ENCODE results near the gene EML6. TPM values are rescaled to one million over a fixed set of nuclear protein-coding genes. Genes with fewer than 3 reads are reported as not detected.

EML6 gene
- total RNA-seq, 1 experiment from 2014 or later = 15.7 TPM

DNA sequence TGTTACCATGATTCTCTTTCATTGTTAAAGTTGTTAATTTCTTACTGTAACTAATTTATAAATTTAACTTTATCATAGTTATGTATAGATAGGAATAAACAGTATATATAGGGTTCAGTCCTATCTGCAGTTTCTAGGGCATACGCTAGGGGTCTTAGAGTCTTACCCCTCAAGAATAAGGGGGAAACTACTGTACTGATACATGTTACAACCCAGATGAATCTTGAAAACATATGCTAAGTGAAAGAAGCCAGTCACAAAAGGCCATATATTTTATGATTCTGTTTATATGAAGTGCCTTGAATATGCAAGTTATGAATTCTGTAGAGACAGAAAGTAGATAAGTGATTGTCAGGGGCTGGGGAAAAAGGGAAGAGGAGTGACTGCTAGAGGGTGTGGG lies 274.4 kb downstream of the EML6 start:
- TF ChIP-seq EZH2phosphoT487 (IDR thresholded peaks at IDR 0.05; ENCODE audit: borderline replicate concordance, low read length) (no peak), EZH2 (IDR thresholded peaks at IDR 0.05; ENCODE audit: low read length, unreplicated experiment) (no peak)
- TF ChIP-seq, protein P1, sequence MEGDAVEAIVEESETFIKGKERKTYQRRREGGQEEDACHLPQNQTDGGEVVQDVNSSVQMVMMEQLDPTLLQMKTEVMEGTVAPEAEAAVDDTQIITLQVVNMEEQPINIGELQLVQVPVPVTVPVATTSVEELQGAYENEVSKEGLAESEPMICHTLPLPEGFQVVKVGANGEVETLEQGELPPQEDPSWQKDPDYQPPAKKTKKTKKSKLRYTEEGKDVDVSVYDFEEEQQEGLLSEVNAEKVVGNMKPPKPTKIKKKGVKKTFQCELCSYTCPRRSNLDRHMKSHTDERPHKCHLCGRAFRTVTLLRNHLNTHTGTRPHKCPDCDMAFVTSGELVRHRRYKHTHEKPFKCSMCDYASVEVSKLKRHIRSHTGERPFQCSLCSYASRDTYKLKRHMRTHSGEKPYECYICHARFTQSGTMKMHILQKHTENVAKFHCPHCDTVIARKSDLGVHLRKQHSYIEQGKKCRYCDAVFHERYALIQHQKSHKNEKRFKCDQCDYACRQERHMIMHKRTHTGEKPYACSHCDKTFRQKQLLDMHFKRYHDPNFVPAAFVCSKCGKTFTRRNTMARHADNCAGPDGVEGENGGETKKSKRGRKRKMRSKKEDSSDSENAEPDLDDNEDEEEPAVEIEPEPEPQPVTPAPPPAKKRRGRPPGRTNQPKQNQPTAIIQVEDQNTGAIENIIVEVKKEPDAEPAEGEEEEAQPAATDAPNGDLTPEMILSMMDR (conservative IDR thresholded peaks at IDR 0.05; ENCODE audit: low read depth, low read length) = no peak
- no peak overlapping the region for H3K4me3 ChIP-seq (ENCODE audit: low read length)
- CTCF ChIA-PET = no interaction called here
- intact Hi-C loops (cut with micrococcal nuclease) = no loop called here
- no peak overlapping the region for H3K27ac ChIP-seq (ENCODE audit: low read length)
- H3K4me2 ChIP-seq (ENCODE audit: low read length) = no peak overlapping the region
- peaks cover 26% of the 10 kb centered on the region for H3K4me1 ChIP-seq (ENCODE audit: insufficient read depth, low read length)
- H3K9me3 ChIP-seq (ENCODE audit: low read length) = no peaks in the 10 kb centered on the region
- no peaks in the 10 kb centered on the region for H3K27me3 ChIP-seq (ENCODE audit: low read length)
- H2AFZ ChIP-seq (ENCODE audit: low read length) = no peak overlapping the region
- no peak for DNase-seq
- no peak for ATAC-seq
- BruUV-seq (replicated peaks) = no TSS peak
- H3K9ac ChIP-seq (ENCODE audit: low read length) = no peak overlapping the region
- H3K9me2 ChIP-seq (replicated peaks; ENCODE audit: low read length) = no peaks in the 10 kb centered on the region
- H3K79me2 ChIP-seq (ENCODE audit: low read length) = peaks cover 100% of the 10 kb centered on the region
- peaks cover 62% of the 10 kb centered on the region for H4K20me1 ChIP-seq (ENCODE audit: low read length)
- peaks cover 5% of the 10 kb centered on the region; the same call in 1 of the 2 replicates for H3K36me3 ChIP-seq (ENCODE audit: low read depth, low read length)
- POLR2A ChIA-PET (ENCODE audit: unreplicated experiment) = no interaction called here
- H3F3A ChIP-seq (ENCODE audit: low read length, unreplicated experiment) = no peaks in the 10 kb centered on the region

DNA sequence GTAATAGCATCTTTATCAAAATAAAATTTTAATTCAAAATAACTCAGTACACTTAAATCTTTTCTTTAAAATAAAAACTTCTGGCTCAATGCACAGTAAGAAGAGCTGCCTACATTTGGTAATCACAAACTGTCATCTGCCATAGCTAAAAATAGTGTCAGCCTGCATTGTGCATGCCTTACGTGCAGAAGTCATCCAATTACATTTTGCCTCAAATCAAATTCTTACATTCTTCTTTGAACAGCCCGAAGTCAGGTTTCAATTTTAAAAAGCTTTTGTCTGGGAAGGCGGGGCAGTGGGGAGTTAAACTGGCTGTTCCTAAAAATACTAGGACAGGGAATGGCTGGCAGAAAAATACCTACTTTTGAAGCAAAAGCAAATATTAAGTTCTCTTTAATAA lies 275.7 kb downstream of the EML6 start:
- no peak for TF ChIP-seq EZH2phosphoT487 (IDR thresholded peaks at IDR 0.05; ENCODE audit: borderline replicate concordance, low read length)
- TF ChIP-seq EZH2 (IDR thresholded peaks at IDR 0.05; ENCODE audit: low read length, unreplicated experiment) = no peak
- TF ChIP-seq, protein P1 (conservative IDR thresholded peaks at IDR 0.05; ENCODE audit: low read depth, low read length) = no peak
- H3K4me2 ChIP-seq (ENCODE audit: low read length) = peak overlapping the region; percentile 57
- CTCF ChIA-PET = interaction anchor here (0.6 kb wide), 1 partner anchor 100 kb away, joined by 3 read pairs; no protein-coding TSS in a partner anchor
- POLR2A ChIA-PET (ENCODE audit: unreplicated experiment) = no interaction called here
- H3K9me3 ChIP-seq (ENCODE audit: low read length) = no peaks in the 10 kb centered on the region
- intact Hi-C loops (cut with micrococcal nuclease) = no loop called here
- ATAC-seq = peak; percentile 59
- H3K27me3 ChIP-seq (ENCODE audit: low read length) = no peaks in the 10 kb centered on the region
- no peak overlapping the region for H3K27ac ChIP-seq (ENCODE audit: low read length)
- H3K79me2 ChIP-seq (ENCODE audit: low read length) = peaks cover 100% of the 10 kb centered on the region
- no peak overlapping the region for H3K9ac ChIP-seq (ENCODE audit: low read length)
- H3K36me3 ChIP-seq (ENCODE audit: low read depth, low read length) = no peaks in the 10 kb centered on the region; the same call in 1 of the 2 replicates
- BruUV-seq (replicated peaks) = no TSS peak
- peaks cover 51% of the 10 kb centered on the region for H4K20me1 ChIP-seq (ENCODE audit: low read length)
- H3K9me2 ChIP-seq (replicated peaks; ENCODE audit: low read length) = no peaks in the 10 kb centered on the region
- DNase-seq = peak; percentile 58
- H3K4me3 ChIP-seq (ENCODE audit: low read length) = 0 out of 2 replicates have a peak overlapping the region, but pooled peaks have one; percentile 2
- H3K4me1 ChIP-seq (ENCODE audit: insufficient read depth, low read length) = peaks cover 26% of the 10 kb centered on the region
- no peaks in the 10 kb centered on the region for H3F3A ChIP-seq (ENCODE audit: low read length, unreplicated experiment)
- no peak overlapping the region for H2AFZ ChIP-seq (ENCODE audit: low read length)

DNA sequence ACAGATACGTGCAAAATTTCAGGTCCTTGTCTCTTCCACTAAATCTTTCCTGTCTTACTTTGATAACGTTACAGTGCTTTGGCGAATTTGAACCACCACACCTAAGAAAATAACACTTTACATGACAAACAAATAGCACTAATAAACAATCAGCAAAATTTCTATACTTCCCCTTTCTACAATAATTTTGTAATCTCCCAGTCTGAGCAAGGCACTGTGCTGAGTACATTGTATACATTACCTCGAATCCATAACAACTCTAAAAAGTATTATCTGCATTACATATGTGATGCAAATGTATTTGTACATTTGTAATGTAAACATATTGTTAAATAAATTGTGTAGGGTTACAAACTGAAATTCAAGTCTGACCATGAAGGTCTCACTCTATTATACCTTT lies 276.9 kb downstream of the EML6 start:
- no TSS peak for BruUV-seq (replicated peaks)
- Histone ChIP-seq H2AFZ (ENCODE audit: low read length) (no peak overlapping the region), H3K4me3 (ENCODE audit: low read length) (no peak overlapping the region), H3K27ac (ENCODE audit: low read length) (no peak overlapping the region), H4K20me1 (ENCODE audit: low read length) (peaks cover 49% of the 10 kb centered on the region), H3K36me3 (ENCODE audit: low read depth, low read length) (no peaks in the 10 kb centered on the region; the same call in 1 of the 2 replicates), H3K9ac (ENCODE audit: low read length) (no peak overlapping the region), H3F3A (ENCODE audit: low read length, unreplicated experiment) (no peaks in the 10 kb centered on the region), H3K9me2 (replicated peaks; ENCODE audit: low read length) (no peaks in the 10 kb centered on the region), H3K4me1 (ENCODE audit: insufficient read depth, low read length) (peaks cover 26% of the 10 kb centered on the region), H3K9me3 (ENCODE audit: low read length) (no peaks in the 10 kb centered on the region), H3K27me3 (ENCODE audit: low read length) (no peaks in the 10 kb centered on the region), H3K79me2 (ENCODE audit: low read length) (peaks cover 100% of the 10 kb centered on the region), H3K4me2 (ENCODE audit: low read length) (peak overlapping the region; percentile 1; the same call in 1 of the 2 replicates)
- CTCF ChIA-PET = no interaction called here
- intact Hi-C loops (cut with micrococcal nuclease) = no loop called here
- DNase-seq = no peak
- TF ChIP-seq EZH2 (IDR thresholded peaks at IDR 0.05; ENCODE audit: low read length, unreplicated experiment) = no peak
- no peak for TF ChIP-seq EZH2phosphoT487 (IDR thresholded peaks at IDR 0.05; ENCODE audit: borderline replicate concordance, low read length)
- no peak for ATAC-seq
- POLR2A ChIA-PET (ENCODE audit: unreplicated experiment) = no interaction called here
